ENCODE results near the gene SVOP. TPM values are rescaled to one million over a fixed set of nuclear protein-coding genes. Genes with fewer than 3 reads are reported as not detected.

SVOP gene
- total RNA-seq, 3 donors from 2014 or later = not detected

DNA sequence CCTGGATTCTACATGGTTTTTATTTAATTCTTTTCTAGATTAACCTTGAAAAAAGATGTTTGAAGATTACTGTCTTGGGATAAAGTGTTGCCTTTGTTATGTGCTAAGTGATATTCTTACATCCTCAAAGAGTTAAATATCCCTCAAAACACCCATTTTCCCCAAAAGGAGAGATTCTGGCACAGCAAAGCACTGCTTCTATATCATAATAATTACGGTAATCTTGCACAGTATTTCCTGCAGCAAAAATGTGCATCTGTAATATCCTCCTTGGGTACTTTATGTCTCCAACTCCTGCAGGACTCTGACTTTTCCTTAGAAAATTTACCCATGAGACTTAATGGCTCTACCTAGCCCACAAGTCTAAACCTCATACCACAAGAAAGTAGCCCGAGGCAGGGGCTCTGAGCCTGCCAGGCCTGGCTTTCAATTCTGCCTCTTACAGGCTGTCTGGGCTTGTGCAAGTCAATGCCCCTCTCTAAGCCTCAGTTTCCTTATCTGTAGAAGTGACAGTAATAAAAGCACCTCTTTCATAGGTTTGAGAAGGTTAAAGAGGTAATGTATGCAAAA, 45.8 kb downstream of the SVOP start:
- no peak for DNase-seq (ENCODE audit: low spot score in 2 of 2)
- no peak overlapping the region for H3K27ac ChIP-seq
- intact Hi-C loops (cut with DNase I; ENCODE audit: low total_unique reads) = no loop called here
- no peaks in the 10 kb centered on the region for H3K36me3 ChIP-seq
- no peaks in the 10 kb centered on the region for H3K4me1 ChIP-seq
- no peaks in the 10 kb centered on the region for H3K9me3 ChIP-seq
- H3K4me3 ChIP-seq = no peak overlapping the region
- no peaks in the 10 kb centered on the region for H3K27me3 ChIP-seq
- TF ChIP-seq POLR2A (IDR thresholded peaks at IDR 0.05) (no peak), POLR2AphosphoS5 (IDR thresholded peaks at IDR 0.05) (no peak)
- TF ChIP-seq, protein P1, sequence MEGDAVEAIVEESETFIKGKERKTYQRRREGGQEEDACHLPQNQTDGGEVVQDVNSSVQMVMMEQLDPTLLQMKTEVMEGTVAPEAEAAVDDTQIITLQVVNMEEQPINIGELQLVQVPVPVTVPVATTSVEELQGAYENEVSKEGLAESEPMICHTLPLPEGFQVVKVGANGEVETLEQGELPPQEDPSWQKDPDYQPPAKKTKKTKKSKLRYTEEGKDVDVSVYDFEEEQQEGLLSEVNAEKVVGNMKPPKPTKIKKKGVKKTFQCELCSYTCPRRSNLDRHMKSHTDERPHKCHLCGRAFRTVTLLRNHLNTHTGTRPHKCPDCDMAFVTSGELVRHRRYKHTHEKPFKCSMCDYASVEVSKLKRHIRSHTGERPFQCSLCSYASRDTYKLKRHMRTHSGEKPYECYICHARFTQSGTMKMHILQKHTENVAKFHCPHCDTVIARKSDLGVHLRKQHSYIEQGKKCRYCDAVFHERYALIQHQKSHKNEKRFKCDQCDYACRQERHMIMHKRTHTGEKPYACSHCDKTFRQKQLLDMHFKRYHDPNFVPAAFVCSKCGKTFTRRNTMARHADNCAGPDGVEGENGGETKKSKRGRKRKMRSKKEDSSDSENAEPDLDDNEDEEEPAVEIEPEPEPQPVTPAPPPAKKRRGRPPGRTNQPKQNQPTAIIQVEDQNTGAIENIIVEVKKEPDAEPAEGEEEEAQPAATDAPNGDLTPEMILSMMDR (IDR thresholded peaks at IDR 0.05) = no peak

GRCh38 chr12:108973629-108974152, 47.2 kb downstream of the SVOP start:
- H3K27me3 ChIP-seq = no peaks in the 10 kb centered on the region
- H3K4me1 ChIP-seq = no peaks in the 10 kb centered on the region
- H3K4me3 ChIP-seq = no peak overlapping the region
- TF ChIP-seq, protein P1 (IDR thresholded peaks at IDR 0.05) = no peak
- no peak for TF ChIP-seq POLR2AphosphoS5 (IDR thresholded peaks at IDR 0.05)
- no peak for TF ChIP-seq POLR2A (IDR thresholded peaks at IDR 0.05)
- no peak overlapping the region for H3K27ac ChIP-seq
- no peaks in the 10 kb centered on the region for H3K36me3 ChIP-seq
- intact Hi-C loops (cut with DNase I; ENCODE audit: low total_unique reads) = loop anchor here (5.0 kb wide), 1 partner anchor 1719 kb away; no protein-coding TSS in a partner anchor
- H3K9me3 ChIP-seq = no peaks in the 10 kb centered on the region
- no peak for DNase-seq (ENCODE audit: low spot score in 2 of 2)

GRCh38 chr12:108972358-108972757, 48.5 kb downstream of the SVOP start:
- no peak overlapping the region for H3K4me3 ChIP-seq
- H3K27ac ChIP-seq = no peak overlapping the region
- no peaks in the 10 kb centered on the region for H3K27me3 ChIP-seq
- H3K4me1 ChIP-seq = no peaks in the 10 kb centered on the region
- no peaks in the 10 kb centered on the region for H3K36me3 ChIP-seq
- no peaks in the 10 kb centered on the region for H3K9me3 ChIP-seq
- TF ChIP-seq POLR2A (IDR thresholded peaks at IDR 0.05) (no peak), POLR2AphosphoS5 (IDR thresholded peaks at IDR 0.05) (no peak)
- TF ChIP-seq, protein P1 (IDR thresholded peaks at IDR 0.05) = no peak
- DNase-seq (ENCODE audit: low spot score in 2 of 2) = no peak
- intact Hi-C loops (cut with DNase I; ENCODE audit: low total_unique reads) = loop anchor here (5.0 kb wide), 1 partner anchor 1720 kb away; no protein-coding TSS in a partner anchor

- Histone ChIP-seq H3K27me3 (no peaks in the 10 kb centered on the region), H3K36me3 (no peaks in the 10 kb centered on the region), H3K4me3 (no peak overlapping the region), H3K4me1 (no peaks in the 10 kb centered on the region), H3K9me3 (no peaks in the 10 kb centered on the region), H3K27ac (no peak overlapping the region)
- DNase-seq (ENCODE audit: low spot score in 2 of 2) = no peak
- no peak for TF ChIP-seq POLR2A (IDR thresholded peaks at IDR 0.05)
- TF ChIP-seq POLR2AphosphoS5 (IDR thresholded peaks at IDR 0.05) = no peak
- TF ChIP-seq, protein P1 (IDR thresholded peaks at IDR 0.05) = no peak
- intact Hi-C loops (cut with DNase I; ENCODE audit: low total_unique reads) = loop anchor here (5.0 kb wide), 1 partner anchor 1723 kb away; no protein-coding TSS in a partner anchor
Observed at GRCh38 chr12:108969622-108970021, 51.2 kb downstream of the SVOP start.

GRCh38 chr12:108967869-108968540, 52.9 kb downstream of the SVOP start:
- DNase-seq (ENCODE audit: low spot score in 2 of 2) = no peak
- Histone ChIP-seq H3K27ac (no peak overlapping the region), H3K4me3 (no peak overlapping the region), H3K27me3 (no peaks in the 10 kb centered on the region), H3K36me3 (no peaks in the 10 kb centered on the region), H3K9me3 (no peaks in the 10 kb centered on the region), H3K4me1 (no peaks in the 10 kb centered on the region)
- intact Hi-C loops (cut with DNase I; ENCODE audit: low total_unique reads) = no loop called here
- TF ChIP-seq, protein P1 (IDR thresholded peaks at IDR 0.05) = no peak
- TF ChIP-seq POLR2AphosphoS5 (IDR thresholded peaks at IDR 0.05) = no peak
- TF ChIP-seq POLR2A (IDR thresholded peaks at IDR 0.05) = no peak

Measured in breast epithelium (tissue), 4 donors.